Esophagus squamous epithelium (tissue), 4 donors: ENCODE measurements around the gene MORC4.
A peak's percentile ranks its signal among the peaks of the same experiment; 100 is the strongest.

Experiments used
- POLR2A ChIP-seq, 4 donors: fragments of 450-650 bp; IDR thresholded peaks; one replicate each; pipeline ENCODE4 v1.6.1; 2017; ENCODE audit warnings: antibody characterized with exemption in 4 of 4, mild to moderate bottlenecking in 4 of 4, moderate library complexity in 3 of 4
- TF ChIP-seq, protein P1 (sequence below), 6 experiments: fragments of 450-650 bp in 4 of 6; fragments of 200-600 bp in 2 of 6; sonication (generic) in 2 of 6; IDR thresholded peaks; one replicate each; pipeline ENCODE4 v1.5.1; 2016 to 2019; ENCODE audit warnings: antibody characterized with exemption in 6 of 6, mild to moderate bottlenecking in 4 of 6, moderate library complexity in 4 of 6

DNA sequence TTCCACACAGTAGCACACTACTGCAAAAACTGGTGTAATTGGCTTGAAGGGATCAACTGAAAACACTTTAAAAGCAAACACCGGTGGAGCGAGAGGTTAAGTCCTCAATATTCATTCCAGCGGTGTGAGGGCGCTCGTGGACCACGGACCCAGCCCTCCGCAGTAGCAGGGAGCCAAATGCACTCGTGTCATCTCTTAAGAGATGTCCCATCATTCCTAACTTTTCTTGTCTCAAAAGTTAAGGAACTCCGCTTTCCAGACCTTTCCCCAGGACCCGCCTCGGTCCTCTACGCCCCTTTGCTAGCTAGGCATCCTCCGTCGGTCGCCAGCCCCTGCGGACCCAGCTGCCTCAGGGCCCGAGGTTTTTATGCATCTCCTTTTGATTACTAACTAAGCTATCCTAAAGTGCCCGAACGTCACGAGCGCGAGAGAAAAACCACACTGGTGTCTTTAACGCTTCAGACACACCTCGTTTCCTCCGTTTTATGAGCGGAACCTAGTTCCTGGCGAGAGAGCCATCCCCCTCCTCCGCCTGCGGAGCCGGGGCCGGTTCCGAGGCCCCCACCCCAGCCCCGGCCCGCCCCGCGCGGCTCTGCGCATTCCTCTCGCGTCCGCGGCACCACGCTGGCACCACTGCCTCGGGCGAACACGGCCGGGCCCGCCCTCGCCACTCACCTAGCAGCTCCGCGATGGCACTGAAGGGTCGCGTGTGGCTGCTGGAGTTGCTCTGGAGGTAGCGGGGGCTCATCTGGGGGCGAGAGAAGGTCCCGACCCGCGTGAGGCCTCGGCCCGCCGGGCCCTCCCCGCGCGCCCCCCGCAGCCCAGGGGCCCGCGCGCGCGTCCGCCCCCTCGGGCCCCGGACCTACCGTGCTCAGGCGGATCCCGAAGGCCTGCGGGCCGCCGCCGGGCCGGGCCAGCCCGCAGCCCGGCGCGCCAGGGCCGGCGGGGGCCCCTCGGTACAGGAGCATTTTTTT is 723 bp downstream of the MORC4 start:
- TF ChIP-seq, protein P1, sequence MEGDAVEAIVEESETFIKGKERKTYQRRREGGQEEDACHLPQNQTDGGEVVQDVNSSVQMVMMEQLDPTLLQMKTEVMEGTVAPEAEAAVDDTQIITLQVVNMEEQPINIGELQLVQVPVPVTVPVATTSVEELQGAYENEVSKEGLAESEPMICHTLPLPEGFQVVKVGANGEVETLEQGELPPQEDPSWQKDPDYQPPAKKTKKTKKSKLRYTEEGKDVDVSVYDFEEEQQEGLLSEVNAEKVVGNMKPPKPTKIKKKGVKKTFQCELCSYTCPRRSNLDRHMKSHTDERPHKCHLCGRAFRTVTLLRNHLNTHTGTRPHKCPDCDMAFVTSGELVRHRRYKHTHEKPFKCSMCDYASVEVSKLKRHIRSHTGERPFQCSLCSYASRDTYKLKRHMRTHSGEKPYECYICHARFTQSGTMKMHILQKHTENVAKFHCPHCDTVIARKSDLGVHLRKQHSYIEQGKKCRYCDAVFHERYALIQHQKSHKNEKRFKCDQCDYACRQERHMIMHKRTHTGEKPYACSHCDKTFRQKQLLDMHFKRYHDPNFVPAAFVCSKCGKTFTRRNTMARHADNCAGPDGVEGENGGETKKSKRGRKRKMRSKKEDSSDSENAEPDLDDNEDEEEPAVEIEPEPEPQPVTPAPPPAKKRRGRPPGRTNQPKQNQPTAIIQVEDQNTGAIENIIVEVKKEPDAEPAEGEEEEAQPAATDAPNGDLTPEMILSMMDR (IDR thresholded peaks at IDR 0.05) = peak in 4 of 6 experiments; percentile 15 to 43 (median 32)
- TF ChIP-seq POLR2A (IDR thresholded peaks at IDR 0.05) = no peak
